ENCODE data around the gene NEK4. TPM values are rescaled to one million over a fixed set of nuclear protein-coding genes. Genes with fewer than 3 reads are reported as not detected.

NEK4 gene
- total RNA-seq = 9.7 and 12.2 TPM in 2 replicates

DNA sequence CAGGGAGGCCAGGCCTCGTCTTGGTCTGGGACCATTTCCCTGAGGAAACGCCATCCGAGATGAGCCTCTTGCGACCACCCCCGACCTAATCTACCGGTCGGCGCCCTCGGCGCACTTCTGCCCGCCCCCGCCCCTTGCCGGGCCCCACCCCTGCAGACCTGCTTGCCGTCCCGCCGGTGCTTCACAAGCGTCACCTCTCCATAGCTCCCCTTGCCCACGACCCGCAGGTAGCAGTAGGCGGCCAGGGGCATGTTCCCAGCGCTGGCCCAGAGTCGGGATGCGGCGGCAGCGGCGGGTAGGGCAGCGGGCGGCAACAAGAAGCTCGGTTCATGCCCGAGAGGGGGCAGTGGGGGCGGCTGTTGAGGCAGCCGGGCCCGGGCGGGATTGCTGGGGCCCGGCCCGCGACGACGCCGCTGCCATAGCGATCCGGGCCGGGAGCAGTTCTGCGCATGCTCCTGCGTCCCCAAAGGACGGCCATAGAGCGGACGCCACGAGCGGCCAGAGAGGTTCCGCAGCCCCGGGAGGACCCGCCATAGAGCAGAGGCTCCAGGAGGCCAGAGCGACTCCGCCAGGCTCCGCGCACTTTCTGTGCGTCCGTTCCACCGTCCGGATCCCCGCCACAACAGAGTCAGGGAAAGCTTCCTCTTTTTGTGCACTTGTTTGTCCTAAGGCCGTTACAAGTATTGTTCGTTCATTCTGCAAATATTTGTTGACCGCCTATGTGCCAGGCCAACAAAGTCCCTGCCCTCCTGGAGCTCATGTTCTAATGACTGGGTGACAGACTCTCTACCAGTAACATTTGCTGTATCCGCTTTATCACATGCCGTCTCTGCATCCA lies at the start of gene NEK4:
NEK4 (minus strand) TSS at position 445 of the 838 bp plus-strand sequence; CDS start at position 251, 194 bp downstream.

DNA sequence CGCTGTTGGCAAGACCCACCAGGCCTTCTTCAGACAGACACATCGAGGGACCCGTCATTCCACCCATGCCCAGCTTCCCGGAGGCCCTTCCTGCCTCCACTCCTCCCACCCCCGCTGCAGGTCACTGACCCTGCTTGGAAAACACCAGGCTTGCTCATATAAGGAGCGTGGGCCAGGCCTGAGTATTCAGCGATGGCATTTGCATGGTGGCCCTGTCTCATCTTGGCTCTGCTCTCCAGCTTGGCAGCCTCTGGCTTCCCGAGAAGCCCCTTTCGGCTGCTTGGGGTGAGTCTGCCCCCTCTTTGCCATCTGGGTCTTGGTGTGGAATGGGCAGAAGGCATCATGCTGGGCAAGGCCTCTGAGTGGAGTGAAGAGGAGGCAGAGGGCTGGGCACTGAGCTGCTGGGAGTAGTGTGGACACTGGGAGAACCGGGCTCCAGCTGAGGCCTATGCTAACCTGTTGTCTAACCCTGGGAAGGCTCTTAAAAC lies 23.9 kb upstream of the NEK4 start, which contains the start of gene ITIH3:
ITIH3 (plus strand) TSS at position 185 of the 488 bp plus-strand sequence; CDS start at position 193, 8 bp downstream.

DNA sequence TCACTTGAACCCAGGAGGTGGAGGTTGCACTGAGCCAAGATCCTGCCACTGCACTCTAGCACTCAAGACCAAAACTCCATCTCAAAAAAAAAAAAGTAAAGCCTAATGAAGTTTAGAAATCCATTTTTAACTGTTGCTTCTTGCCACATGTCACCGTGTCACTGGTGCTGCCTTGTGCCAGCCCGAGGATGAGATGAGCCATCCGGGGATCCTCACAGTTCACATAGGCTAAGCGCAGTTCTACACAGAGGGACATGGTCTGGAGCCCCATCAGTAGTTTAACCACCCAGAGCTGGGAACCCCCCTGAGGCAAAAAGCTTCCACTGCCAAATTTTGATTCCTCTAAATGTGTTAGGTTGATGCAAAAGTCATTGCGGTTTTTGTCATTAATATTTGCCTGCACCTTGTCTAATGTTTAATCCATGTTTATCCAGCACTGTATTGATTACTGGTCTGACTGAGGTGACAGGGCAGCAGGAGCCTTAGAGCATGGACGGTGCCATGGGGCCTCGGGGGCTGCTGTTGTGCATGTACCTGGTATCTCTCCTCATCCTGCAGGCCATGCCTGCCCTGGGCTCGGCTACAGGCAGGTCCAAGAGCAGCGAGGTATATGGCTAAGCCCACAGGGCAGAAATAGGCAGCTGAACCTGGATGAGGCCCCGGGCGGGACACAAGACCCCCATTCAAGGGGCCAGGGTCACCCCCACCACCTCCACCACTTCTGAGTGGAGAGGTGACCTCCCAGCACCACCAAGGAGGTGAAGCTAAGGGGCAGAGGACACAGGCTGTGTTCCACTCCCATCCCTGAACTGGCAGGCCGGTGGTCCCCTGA lies 6.6 kb upstream of the NEK4 start, which contains the start of gene ITIH1:
ITIH1 (plus strand) TSS at position 473 of the 832 bp plus-strand sequence; CDS start at position 490, 17 bp downstream.

DNA sequence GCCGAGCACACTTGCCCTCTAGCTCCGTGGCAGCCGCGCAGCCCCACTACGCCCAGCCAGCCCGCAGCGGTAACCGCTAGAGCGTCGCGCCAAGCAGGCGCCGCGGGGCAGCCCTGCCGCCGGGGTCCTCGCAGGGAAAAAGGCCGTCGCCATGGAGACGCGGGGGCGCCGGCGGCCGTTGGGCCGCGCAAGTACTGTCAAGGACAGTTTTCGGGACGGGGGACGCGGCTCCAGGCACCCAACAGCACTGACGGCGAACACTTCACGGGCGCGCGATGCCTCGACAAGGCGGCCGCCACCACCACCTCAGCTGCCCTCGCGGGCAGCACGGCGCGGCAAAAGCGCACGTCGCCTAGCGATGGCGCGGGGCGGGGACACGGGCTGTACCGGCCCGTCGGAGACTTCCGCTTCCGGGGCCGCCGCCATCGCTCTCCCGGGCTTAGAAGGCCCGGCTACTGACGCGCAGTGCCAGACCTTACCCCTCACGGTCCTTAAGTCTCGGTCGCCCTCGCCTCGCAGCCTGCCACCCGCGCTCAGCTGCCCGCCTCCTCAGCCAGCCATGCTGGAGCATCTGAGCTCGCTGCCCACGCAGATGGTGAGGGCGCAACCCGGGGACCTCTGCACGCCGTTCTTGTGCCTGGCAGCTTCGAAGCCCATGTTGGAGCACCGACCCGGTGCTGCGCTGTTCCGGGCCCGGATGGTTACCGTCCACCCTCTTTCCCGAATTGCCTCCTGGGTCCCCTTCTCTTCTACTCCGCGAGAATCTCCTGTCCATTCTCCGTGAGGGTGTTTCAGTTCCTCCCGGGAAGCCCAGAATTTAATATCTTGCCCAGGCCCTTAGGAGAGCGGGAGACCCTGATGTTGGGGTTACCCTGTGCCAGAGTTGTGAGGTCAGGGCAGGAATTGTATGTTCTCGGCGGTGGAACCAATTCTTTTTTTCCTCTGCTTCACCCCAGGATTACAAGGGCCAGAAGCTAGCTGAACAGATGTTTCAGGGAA lies 64.8 kb downstream of the NEK4 start, which contains the start of the genes GLT8D1 and SPCS1:
GLT8D1 (minus strand) TSS at position 104 of the 999 bp plus-strand sequence. CDS start 5,331 bp downstream, outside the sequence.
SPCS1 (plus strand) TSS at position 419 of the 999 bp plus-strand sequence; CDS start at position 560, 141 bp downstream.

DNA sequence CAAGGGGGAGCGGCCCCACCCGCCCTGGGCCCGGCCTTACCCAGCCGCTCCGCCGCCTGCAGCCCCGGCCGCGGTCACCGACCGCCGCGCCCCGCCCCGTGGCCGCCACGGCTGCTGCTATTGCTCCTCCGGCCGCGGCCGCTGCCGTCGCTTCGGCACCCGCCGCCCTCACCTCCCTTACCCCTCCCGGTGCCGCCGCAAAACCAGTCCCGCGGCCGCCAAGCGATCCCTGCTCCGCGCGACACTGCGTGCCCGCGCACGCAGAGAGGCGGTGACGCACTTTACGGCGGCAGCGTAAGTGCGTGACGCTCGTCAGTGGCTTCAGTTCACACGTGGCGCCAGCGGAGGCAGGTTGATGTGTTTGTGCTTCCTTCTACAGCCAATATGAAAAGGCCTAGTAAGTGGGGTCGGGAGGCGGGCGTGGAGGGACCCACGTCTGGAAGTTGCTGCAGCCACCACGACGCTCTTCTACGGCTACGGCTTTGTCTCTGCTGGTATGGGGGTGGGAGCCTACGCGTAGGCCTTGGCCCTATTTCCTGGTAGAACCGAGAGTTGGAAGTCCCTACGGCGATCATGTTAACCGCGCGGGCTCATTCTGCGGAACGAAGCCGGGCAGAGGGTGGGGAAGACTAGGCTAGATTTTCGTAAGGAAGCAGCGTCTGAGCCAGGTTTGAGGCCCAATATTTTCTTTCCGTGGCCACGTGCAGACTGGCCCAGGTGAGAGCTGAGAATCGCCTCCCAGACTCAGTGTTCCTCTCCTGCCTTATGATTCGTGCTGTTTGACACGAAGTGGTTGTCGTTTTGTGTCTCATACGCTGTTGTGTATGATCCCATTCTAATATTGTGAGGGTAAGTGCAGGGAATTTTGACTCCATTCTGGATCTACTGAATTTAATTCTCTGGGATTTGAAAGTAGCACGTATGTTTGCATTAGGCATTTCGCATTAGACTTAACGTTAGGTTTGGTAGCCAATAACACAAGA lies 84.7 kb downstream of the NEK4 start, which contains the start of the genes GNL3 and PBRM1:
GNL3 (plus strand) TSS at position 324 of the 983 bp plus-strand sequence; CDS start at position 385, 61 bp downstream.
PBRM1 (minus strand) TSS at position 205 of the 983 bp plus-strand sequence.

Other genes starting within 250 kb of the NEK4 start
- 94.4 and 113 TPM in 2 replicates for gene NT5DC2, start 237.1 kb downstream of the NEK4 start, total RNA-seq
- 0.18 and 0.65 TPM in 2 replicates for gene UQCC5, start 234.3 kb downstream of the NEK4 start, total RNA-seq
- 21.1 and 43.1 TPM in 2 replicates for gene PBRM1, start 85.0 kb downstream of the NEK4 start, total RNA-seq
- gene GNL3, start 84.9 kb downstream of the NEK4 start, total RNA-seq = 76.4 and 77.9 TPM in 2 replicates
- gene GLT8D1, start 65.1 kb downstream of the NEK4 start, total RNA-seq = 95.6 and 102 TPM in 2 replicates
- 151 and 153 TPM in 2 replicates for gene SPCS1, start 64.8 kb downstream of the NEK4 start, total RNA-seq
- not detected in 2 replicates for gene ITIH1, start 6.7 kb upstream of the NEK4 start, total RNA-seq
- gene ITIH3, start 23.9 kb upstream of the NEK4 start, total RNA-seq = 0.65 and 4.9 TPM in 2 replicates
- 0.49 and 4.5 TPM in 2 replicates for gene ITIH4, start 59.7 kb upstream of the NEK4 start, total RNA-seq
- not detected in 2 replicates for gene MUSTN1, start 64.1 kb upstream of the NEK4 start, total RNA-seq
- 11.6 and 12.0 TPM in 2 replicates for gene STIMATE, start 126.6 kb upstream of the NEK4 start, total RNA-seq

Measured in cardiac atrium fibroblast (primary cell).